DOHH2 (cell line): Measurements from ENCODE around the gene SPATC1L.

Source experiments
- EZH2phosphoT487 ChIP-seq: fragments of 200-600 bp; sonication (generic); IDR thresholded peaks from 2 replicates; pipeline ENCODE4 v1.6.1; 2017; ENCODE audit warnings: borderline replicate concordance, mild to moderate bottlenecking, antibody characterized with exemption, low read length, moderate library complexity, mixed read lengths
- TF ChIP-seq, protein P1 (sequence below): fragments of 200-600 bp; sonication (generic); IDR thresholded peaks from one replicate; pipeline ENCODE4 v1.5.1; 2014; ENCODE audit warnings: antibody characterized with exemption, mild to moderate bottlenecking, low read depth, low read length; ENCODE audit not compliant: poor library complexity, severe bottlenecking

- TF ChIP-seq, protein P1, sequence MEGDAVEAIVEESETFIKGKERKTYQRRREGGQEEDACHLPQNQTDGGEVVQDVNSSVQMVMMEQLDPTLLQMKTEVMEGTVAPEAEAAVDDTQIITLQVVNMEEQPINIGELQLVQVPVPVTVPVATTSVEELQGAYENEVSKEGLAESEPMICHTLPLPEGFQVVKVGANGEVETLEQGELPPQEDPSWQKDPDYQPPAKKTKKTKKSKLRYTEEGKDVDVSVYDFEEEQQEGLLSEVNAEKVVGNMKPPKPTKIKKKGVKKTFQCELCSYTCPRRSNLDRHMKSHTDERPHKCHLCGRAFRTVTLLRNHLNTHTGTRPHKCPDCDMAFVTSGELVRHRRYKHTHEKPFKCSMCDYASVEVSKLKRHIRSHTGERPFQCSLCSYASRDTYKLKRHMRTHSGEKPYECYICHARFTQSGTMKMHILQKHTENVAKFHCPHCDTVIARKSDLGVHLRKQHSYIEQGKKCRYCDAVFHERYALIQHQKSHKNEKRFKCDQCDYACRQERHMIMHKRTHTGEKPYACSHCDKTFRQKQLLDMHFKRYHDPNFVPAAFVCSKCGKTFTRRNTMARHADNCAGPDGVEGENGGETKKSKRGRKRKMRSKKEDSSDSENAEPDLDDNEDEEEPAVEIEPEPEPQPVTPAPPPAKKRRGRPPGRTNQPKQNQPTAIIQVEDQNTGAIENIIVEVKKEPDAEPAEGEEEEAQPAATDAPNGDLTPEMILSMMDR, result no peak
- TF ChIP-seq EZH2phosphoT487, result no peak
Observed at GRCh38 chr21:46122758-46123683, 61.2 kb downstream of the SPATC1L start.
